Activated CD8-positive, alpha-beta memory T cell treated with anti-CD3 and anti-CD28 coated beads, Interleukin-2, amount 50 U/mL, for 24 hours (primary cell): Measurements from ENCODE around the gene SF1.

Source experiments
- DNase-seq: peaks from one replicate; pipeline ENCODE4 v3.0.0-alpha.2; 2020; ENCODE audit errors: extremely low read depth

SF1 gene

DNA sequence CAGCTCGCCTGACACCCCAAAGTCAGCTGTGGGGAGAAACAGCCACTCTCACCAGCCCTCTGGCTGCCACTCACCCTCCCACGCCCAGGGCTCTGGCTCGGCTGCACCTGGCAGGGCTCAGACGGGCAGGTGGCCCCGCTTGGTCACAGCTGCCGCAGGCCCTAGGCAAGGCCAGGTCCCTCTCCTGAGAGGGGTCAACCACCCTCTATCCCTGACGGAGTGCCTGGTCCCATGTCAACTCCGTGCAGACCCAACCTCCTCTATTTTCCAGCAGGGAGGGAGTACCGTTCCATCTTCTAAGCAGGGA, 22.8 kb upstream of the SF1 start:
- no peak for DNase-seq

DNA sequence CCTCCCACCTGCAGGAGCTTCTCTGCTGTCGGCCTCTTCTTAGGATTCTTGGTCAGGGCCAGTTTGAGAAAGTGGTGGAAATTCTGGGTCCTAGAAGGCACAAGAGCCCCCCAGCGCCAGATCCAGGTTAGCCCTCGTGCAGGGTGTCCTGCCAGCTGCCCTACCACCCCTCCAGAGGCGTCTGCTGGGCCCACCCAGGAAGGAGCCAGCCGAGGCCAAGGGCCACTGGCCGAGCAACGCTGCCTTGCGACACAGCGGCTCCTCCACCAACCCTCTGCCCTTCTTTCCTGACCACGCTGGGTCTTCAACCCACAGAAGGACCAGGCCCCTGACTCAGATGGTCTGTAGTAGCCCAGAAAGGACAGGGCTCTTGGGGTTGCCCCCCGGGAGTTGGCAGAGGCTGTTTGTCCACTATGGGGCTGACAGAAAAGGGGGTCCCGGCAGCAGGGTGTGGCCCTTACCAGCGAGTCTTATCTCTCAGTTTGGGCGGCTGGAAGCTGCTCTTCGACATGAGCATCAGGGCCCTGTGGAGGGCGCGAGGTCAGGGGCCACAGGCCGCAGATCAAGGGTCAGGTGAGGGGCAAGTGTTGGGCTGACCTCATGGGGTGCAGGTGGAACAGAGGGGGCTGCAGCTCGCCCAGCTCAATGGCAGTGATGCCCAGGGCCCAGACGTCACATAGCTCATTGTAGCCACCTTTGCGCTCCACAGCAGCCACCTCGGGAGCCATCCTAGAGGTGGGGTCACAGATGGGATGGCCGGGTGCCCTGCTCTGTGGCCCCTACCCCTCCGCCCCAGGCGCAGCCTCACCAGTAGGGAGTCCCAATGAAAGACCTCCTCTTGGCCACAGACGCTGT, 22.2 kb upstream of the SF1 start:
- no peak for DNase-seq

DNA sequence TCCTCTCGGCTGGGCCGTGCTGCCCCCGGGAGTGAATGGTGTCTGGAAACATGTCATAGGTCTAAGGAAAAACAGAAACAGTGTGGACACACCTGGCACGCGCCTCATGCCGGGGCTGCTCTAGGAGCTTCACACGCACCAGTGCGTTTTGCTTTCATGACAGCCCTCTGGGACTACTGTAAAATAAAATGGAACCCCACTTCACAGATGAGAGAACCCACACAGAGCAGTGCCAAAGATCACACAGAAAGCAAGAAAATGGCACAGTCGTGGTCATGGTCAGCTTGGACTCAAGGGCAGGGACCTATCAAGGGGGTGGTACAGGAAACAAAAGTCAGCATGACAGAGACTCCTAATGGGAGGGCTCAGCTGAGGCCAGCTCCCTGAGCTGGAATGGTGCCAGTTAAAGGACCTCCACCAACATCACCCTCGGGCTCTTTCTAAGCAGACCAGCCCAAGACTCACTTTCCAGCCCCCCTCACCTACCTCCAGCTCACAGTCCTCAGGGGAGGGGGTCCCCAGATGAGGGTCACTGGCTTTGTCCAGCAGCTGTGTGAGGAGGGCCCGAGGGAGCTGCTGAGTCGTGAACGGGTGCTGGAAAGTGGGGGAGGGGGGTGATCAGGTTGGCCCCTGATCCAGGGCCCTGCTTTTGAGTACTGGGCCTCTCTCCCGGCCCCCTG, 21.4 kb upstream of the SF1 start:
- DNase-seq: no peak

DNA sequence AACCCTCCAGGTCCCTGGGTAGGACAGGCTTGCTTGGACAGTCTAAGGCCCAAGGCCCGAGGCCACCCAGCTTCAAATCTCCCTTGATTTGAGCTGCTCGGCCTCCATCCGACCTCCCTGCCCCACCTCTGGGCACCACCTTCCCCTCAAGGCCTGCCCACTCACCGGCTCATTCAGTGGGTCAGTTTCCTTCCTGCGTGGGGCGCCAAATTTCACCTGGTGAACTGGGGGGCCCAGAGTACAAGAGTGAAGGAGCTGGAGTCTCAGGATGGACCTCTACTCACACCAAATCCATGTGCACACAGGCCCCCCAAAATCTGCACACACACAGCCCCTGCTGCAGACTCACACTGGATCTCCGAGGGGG, 20.9 kb upstream of the SF1 start:
- no peak for DNase-seq

DNA sequence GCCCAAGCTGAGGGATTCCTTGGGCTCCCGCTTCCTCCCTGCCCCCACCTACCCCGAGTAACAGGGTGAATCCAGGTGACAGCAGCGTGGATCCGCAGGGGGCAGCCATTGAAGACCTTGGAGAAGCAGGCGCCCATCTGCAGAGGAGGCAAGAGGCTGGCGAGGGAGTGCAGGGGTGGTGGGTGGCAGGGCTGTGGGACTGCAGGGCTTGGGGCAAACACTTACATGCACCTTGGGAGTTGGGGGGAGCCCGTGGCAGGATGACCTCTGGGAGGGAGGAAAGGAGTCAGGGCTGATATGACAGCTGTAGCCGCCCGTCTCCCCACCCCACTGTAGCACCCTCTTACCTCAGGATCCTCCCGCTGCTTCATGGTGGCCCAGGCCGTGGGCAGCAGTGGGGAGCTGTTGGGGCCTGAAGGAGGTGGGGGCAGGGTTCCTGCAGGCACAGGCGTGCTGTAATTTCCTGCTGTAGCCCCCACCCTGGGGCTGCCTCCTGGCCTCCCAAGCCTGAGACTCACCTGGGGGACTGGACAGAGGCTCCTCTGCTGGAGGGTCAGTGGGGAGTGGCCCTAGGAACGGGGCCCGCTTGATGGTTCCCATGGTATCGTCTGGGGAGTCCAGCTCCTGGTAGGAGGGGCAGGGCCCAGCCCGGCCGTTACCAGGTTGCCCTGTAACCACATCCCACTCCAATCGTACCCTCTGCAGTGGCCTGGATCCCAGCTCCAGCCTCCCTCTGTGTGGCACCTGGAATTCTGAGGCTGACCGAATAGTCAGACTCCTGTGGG, 18.6 kb upstream of the SF1 start:
- no peak for DNase-seq

DNA sequence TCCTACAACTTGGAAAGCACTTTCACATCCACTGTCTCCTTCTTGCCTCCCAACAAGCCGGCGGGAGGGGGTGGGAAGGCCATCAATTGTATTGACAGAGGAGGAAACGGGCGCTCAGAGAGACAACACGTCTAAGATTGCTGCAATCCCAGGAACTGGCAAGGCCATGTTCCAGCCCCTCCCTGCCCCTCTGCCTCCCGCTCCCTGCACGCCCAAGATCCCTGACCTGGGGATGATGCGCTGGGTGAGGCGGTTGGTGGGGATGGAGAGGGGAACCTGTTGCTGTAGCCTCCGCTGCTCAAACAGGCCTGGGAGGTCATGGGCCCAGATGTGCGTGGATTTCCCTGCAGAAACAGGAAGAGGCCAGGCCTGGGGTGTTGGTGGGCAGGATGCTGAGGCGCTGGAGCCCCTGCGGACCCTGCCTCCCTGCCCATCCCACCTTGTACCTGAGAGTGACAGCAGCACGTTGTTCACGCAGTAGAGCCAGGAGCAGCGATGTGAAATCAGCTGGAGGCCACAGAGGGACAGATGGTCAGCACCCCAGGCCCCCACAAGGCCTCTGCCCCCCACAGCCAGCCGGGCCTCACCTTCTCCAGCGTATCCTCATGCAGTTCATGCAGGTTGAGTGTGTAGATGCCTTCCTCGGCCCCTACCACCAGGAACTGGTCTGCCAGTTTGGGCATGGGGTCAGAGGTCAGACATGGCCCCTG, 17.9 kb upstream of the SF1 start:
- no peak for DNase-seq

DNA sequence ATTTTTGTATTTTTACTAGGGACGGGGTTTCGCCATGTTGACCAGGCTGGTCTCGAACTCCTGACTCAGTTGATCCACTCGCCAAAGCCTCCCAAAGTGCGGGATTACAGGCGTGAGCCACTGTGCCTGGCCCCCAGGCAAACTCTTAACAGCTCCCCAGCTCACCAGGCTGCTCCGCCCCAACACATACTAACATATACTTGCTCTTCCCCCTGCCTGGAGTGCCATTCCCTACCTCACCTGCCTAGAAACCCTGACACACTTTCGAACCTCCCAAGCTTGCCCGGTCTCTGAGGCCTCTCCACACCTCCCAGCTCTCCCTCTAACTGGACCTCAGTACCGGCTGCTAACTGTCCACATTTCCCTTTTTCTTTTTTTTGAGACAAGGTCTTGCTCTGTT, 16.2 kb upstream of the SF1 start:
- no peak for DNase-seq

DNA sequence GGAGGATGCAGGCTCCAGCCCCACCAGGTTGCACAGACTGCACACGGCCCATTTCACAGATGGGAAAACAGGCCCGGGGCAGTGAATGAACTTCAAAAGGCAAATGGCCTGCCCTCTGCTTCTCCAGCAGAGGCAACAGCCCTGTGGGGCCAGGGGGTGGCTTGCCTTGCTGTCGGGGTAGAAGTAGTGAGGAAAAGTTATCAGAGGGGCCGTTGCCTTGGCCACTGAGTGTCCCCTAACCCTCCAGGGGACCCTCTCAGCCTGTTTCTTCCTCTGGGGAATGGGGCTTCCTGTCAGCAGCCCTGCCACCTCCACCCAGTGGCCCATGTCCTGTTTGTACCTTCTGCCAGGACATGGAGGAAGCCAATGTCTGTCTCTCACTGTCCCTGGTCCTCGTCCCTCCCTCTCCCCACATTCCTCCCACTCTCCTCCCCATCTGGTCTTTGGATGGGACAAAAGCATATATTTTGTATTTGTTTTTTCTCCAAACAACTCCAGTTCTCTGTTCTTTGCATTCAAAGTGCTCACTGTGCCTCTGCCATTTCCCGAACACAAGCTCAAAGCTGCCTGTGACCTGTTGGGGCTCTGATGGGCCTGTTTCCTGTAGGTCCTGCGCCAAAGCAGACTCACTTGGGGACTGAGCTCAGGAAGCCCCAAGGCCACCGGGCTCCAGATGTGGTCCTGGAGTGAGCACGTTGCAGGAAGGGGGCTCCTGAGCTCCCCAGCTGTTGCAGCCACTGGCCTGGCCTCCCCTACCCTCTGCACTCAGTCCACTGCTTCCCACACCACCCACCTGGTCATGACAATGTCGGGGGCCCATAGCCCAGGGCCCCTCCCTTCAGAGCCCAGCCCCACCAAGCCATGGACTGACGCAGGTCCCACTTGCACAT, 15.2 kb upstream of the SF1 start:
- no peak for DNase-seq

DNA sequence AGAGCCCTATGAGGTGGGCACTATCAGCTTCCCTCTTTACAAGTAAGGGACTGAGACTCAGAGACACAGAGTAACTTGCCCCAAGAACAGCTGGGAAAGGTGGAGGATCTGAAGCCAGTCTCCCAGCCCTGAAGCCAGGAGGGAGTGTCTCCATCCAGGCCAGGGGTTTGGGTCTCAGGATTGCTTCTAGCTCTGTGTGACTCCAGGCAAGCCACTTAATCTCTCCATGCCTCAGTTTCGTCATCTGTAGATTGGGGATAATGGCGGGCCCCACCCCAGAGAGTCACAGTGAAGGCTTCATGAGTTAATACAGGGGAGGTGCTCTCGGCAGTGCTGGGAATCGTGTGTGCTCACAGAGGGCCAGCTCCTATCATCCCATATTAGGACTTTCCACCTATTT, 14.1 kb upstream of the SF1 start:
- no peak for DNase-seq

DNA sequence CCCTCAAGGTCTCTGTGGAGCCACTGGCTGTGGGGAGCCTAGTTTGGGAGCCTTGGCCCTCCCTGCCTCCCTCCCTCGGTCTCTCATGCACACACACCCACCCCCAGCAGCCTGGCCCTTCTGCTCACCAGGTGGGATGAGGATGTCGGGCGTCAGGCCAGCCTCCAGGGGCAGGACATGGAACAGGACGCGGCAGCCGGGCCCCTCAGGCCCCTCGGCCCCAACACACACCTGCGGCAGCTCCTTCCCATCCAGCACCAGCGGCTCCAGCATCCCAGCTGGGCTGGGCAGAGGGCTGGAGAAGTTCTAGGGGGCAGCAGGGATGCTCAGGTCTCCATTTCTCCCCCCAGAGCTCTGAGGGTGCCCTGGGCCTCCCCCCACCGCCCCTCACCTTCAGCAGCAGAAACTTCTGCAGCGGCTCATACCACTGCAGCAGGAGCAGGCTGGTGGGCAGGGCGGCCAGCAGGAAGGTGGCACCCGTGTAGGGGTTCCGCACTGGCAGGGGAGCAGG, 13.5 kb upstream of the SF1 start:
- no peak for DNase-seq

DNA sequence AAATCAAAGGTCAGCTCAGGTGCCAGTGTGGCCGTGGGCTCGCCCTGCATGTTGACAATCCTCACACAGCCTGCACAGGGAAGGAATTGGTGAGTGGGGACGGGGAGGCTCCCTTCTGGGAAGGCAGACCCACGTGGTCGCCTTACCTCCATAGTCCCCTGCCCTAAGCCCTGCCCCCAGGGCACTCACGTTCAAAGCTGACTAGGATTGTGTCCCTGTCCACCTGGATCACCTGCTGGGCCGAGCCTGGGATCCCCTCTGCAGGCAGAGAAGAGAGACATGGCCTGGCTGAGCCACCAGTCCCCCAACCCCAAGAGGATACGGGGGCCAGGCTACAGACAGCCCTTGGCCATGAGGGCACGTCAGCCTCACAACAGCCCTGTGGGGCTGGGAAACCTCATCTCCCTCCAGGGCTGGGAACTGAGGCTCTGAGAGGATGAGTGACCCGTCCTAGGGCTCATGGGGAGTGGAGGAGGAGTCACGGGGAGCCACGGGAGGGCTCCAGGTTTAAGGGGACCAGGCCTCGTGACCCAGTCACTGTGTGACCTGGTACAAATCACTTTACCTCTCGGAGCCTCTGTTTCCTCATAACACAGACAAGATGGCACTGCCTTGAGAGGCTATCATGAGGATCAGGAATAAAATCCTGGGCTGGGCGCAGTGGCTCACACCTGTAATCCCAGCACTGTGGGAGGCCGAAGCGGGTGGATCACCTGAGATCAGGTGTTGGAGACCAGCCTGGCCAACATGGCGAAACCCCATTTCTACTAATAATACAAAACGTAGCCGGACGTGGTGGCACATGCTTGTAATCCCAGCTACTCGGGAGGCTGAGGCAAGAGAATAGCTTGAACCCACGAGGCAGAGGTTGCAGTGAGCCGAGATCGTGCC, 12.1 kb upstream of the SF1 start:
- DNase-seq: no peak

DNA sequence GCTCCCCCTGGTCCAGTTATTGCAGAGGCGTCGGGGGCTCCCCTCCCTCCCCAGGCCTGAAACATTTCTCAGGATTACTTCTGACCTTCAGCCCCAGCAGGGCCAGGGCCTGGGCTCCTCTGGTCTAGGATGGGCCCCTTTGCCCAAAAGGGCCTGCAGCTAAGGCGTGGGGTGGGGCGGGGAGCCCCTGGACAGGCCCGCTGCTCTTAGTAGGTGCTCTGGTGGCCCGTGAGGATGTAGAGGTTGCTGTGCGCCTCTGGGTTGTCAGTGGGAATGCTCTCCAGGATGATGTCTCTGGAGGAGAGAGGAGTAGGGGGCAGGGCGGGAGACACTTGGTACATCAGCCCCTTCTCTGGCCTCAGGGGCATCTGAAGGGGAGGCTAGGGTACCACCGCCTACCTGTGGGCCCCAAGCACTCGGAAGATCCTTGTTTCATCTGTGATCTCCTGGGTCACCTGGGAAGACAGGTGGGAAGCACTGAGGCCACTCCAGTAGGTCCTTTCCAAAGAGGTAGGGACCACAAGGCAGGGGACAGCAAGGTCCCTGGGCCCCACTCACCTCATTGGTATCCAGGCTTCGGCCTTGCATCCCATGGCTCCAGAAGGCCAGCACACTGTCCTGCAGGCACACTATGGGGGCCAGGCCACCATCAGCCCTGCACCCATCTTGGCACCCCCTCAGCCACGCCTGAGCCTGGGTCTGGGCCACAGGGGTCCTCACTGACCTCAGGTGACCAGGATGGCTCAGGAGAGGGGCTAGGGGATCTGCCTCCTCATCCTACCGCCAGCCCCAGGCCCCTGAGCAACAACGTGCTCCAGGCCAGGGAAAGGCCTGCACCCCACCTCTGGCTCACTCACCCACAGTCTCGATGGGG, 11.2 kb upstream of the SF1 start:
- DNase-seq: no peak

DNA sequence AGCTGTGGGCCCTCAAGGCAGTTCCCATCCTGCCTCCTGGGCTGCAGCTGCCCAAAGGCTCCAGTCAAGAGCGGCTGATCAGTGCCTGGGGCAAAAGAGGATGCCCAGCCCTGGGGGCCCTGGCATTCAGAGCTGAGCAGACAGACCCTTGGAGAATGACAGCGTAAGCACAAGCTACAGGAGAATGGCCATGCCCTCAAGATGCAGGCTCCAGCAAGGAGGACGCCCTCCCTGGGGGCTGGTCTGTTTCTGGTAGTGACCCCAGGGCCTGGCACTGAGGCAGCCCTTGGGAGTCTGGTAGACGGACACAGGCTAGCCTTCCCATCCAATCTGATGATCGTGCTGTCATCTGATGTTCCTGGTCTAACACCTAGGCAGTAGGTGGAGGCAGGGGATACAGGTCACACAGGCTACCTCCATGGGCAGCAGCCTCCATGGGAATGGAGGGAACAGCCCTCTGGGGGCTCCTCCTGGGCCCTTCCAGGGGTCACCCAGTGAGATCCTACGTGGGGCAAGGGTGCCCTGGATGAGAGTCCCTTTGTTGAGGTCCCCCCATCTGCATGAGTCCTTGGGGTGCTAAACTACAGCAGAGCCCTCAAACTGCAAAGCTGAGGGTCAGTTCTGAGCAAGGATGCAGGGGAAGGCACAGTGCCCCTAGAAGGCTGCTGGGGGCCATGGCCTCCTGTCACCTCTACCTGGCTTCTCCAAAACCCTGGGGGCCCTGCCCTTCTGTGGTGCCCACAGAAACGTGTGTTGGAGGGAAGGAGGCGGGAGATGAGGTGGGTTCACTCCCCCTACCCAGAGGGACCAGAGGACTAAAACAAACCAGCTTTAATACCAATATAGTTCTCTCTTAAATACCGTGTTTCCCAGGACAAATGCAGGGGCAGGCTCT, 10.2 kb upstream of the SF1 start:
- no peak for DNase-seq

DNA sequence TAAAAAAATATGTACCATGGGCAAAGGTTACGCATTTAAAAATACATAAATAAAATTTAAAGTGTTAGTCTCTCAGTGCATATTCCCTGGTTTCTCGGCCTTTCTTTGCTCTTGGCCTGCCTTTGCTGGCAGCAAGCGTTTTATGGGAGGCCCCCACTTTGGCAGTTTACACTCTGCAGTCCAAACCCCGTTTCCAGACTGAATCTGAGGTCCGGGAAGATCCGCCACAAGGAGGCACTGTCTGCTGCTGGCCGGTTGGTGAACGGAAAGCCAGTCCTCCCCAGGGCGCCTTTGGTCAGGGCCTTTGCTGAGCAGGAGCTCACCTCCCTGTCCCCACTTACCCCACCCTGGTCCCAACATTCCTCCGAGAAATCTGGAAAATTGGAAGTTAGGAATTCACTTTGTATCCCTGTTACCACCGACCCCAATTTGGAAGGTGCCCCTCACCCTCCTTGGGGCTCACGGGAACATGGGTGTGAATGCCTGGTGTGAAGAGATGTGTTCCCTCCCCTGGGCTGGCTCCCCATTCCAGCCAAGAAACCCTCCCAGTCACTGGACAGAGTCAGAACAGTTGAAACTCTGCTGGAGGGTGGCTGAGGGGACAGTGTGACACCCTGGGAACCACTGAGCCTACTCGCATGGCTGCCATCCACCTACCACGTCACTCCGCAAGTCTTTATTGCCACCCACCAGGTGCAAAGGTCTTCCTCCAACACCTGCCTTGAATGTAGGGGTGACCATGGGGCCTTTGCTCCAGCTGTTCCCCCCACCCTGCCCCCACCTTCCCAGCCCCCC, 9.4 kb upstream of the SF1 start:
- DNase-seq: no peak

DNA sequence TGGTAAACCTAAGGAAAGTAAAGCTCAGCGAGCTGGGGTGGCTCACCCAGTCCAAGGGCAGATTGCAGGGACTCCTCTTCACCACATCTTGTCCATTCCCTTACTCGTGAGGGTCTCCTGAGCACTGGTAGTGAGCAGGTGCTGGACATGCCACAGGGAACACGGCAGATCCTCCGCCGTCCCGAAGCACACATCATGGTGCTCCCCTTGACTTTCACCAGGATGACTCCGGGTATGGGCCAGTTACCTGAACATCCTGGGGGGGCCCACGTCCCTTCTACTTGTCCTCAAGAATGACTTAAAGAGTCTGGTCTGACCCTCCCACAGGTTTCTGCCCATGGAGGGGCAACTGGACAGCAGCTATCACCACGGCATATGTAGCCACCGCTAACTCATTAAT, 8.0 kb upstream of the SF1 start:
- DNase-seq: no peak

DNA sequence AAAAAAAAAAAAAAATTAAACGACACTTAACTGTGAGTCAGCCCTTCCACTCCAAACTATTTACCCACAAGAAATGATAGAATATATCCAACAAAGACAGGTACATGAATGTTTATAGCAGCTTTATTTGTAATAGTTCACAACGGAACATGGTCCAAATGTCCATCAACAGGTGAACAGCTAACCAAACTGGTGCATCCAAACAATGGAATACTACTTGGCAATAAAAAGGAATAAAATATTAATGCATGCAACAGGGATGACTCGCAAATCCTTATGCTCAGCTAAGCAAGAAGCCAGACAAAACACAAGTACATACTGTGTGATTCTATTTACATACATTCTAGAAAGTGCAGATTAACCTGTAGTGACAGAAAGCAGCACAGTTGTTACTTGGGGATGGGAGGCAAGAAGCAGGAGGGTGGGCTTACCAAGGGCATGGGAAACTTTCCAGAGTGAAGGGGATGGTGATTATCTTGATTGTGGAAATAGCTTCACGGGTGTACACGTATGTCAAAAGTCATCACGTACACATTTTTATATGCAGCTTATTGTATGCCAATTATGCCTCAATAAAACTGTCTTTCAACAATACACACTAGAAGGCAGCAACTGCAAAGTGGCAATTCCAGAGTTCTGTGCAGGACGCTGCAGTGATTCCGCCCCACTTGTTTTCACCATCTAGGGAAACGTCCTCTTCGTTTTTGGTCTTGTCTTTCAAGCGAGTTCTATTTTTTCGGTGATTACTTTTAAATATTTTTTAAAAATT, 6.7 kb upstream of the SF1 start:
- DNase-seq: no peak

DNA sequence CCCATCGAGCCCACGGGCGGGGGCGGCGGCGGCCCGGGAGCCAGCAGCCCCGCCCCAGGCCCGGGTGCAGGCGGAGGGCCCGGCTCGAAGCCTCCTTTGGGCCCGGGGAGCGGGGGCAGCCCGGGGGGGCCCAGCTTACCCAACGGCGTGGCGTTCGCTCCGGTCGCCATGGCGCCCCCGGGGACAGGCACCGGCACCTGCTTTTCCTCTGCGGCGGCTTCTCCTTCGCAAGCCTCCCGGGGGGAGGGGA, 194 bp downstream of the SF1 start:
- DNase-seq: no peak
